Activated naive CD8-positive, alpha-beta T cell treated with anti-CD3 and anti-CD28 coated beads for 36 hours (primary cell): ENCODE measurements around the gene EIF5A. TPM values are rescaled to one million over a fixed set of nuclear protein-coding genes. Genes with fewer than 3 reads are reported as not detected.

Experiments
- DNase-seq: peaks from one replicate; pipeline ENCODE4 v3.0.0; 2021
- H3K27ac Mint-ChIP-seq: one replicate; pipeline ENCODE4 v1.8.0; 2022; ENCODE audit warnings: mild to moderate bottlenecking, moderate library complexity, mixed read lengths
- H3K27me3 Mint-ChIP-seq: one replicate; pipeline ENCODE4 v1.8.0; 2022; ENCODE audit warnings: mild to moderate bottlenecking, mixed read lengths
- H3K36me3 Mint-ChIP-seq: one replicate; pipeline ENCODE4 v1.8.0; 2021; ENCODE audit warnings: mild to moderate bottlenecking, mixed read lengths
- H3K4me1 Mint-ChIP-seq: one replicate; pipeline ENCODE4 v1.8.0; 2021; ENCODE audit warnings: mixed read lengths
- H3K4me3 Mint-ChIP-seq: one replicate; pipeline ENCODE4 v1.8.0; 2022; ENCODE audit warnings: mild to moderate bottlenecking, moderate library complexity, mixed read lengths
- H3K9me3 Mint-ChIP-seq: one replicate; pipeline ENCODE4 v1.8.0; 2022; ENCODE audit warnings: mixed read lengths
- total RNA-seq, 2 experiments: library from RNA; stranded (reverse); gene quantifications; one replicate each; pipeline ENCODE4 v1.2.3, GENCODE V29; 2021

EIF5A gene
- total RNA-seq, 2 experiments from 2014 or later: 1,429 to 1,492 TPM

- Mint-ChIP-seq H3K36me3 (peaks cover 25% of the 10 kb centered on the region), H3K4me1 (peaks cover 23% of the 10 kb centered on the region), H3K27ac (peak overlapping the region; percentile 42)
Observed at GRCh38 chr17:7346761-7347614, 39.6 kb downstream of the EIF5A start.

GRCh38 chr17:7347630-7348477, 40.4 kb downstream of the EIF5A start:
- H3K4me3 Mint-ChIP-seq: no peak overlapping the region
- H3K36me3 Mint-ChIP-seq: peaks cover 27% of the 10 kb centered on the region
- H3K27me3 Mint-ChIP-seq: no peaks in the 10 kb centered on the region
- H3K9me3 Mint-ChIP-seq: no peaks in the 10 kb centered on the region
- no peak for DNase-seq
- H3K4me1 Mint-ChIP-seq: peaks cover 30% of the 10 kb centered on the region
- H3K27ac Mint-ChIP-seq: peak overlapping the region; percentile 66

More at GRCh38 chr17:7346761-7347614, 39.6 kb downstream of the EIF5A start:
- no peak for DNase-seq
- Mint-ChIP-seq H3K4me3 (no peak overlapping the region), H3K9me3 (no peaks in the 10 kb centered on the region), H3K27me3 (no peaks in the 10 kb centered on the region)

GRCh38 chr17:7348478-7349242, 41.2 kb downstream of the EIF5A start:
- Mint-ChIP-seq H3K27me3 (no peaks in the 10 kb centered on the region), H3K27ac (peak overlapping the region; percentile 66), H3K4me3 (no peak overlapping the region), H3K4me1 (peaks cover 31% of the 10 kb centered on the region), H3K36me3 (peaks cover 26% of the 10 kb centered on the region), H3K9me3 (no peaks in the 10 kb centered on the region)
- no peak for DNase-seq

- Mint-ChIP-seq H3K36me3 (peaks cover 28% of the 10 kb centered on the region), H3K4me1 (peaks cover 45% of the 10 kb centered on the region), H3K4me3 (peak within 1 kb of the TSS; percentile 86), H3K9me3 (no peaks in the 10 kb centered on the region), H3K27ac (peak within 1 kb of the TSS; percentile 80), H3K27me3 (no peaks in the 10 kb centered on the region)
- peak; percentile 85 for DNase-seq
Observed at GRCh38 chr17:7351665-7352502, 44.5 kb downstream of the EIF5A start, which contains the start of gene KCTD11. Gene KCTD11 (plus strand): TSS chr17:7352162.

- Mint-ChIP-seq H3K9me3 (no peaks in the 10 kb centered on the region), H3K4me3 (peak overlapping the region; percentile 86), H3K27me3 (no peaks in the 10 kb centered on the region), H3K27ac (peak overlapping the region; percentile 47), H3K4me1 (peaks cover 45% of the 10 kb centered on the region), H3K36me3 (peaks cover 28% of the 10 kb centered on the region)
- DNase-seq: no peak
Observed at GRCh38 chr17:7352503-7352889, 45.1 kb downstream of the EIF5A start.

- Mint-ChIP-seq H3K36me3 (peaks cover 28% of the 10 kb centered on the region), H3K27me3 (no peaks in the 10 kb centered on the region), H3K9me3 (no peaks in the 10 kb centered on the region), H3K4me1 (peaks cover 45% of the 10 kb centered on the region), H3K27ac (peak overlapping the region; percentile 47), H3K4me3 (peak overlapping the region; percentile 86)
- DNase-seq: no peak
Observed at GRCh38 chr17:7352910-7353635, 45.6 kb downstream of the EIF5A start.

GRCh38 chr17:7354262-7354843, 46.9 kb downstream of the EIF5A start:
- Mint-ChIP-seq H3K9me3 (no peaks in the 10 kb centered on the region), H3K36me3 (peaks cover 22% of the 10 kb centered on the region), H3K27me3 (no peaks in the 10 kb centered on the region), H3K4me1 (peaks cover 42% of the 10 kb centered on the region), H3K27ac (peak overlapping the region; percentile 57), H3K4me3 (peak overlapping the region; percentile 11)
- peak; percentile 46 for DNase-seq

- Mint-ChIP-seq H3K4me3 (peak within 1 kb of the TSS; percentile 11), H3K4me1 (peaks cover 36% of the 10 kb centered on the region), H3K27me3 (no peaks in the 10 kb centered on the region), H3K9me3 (no peaks in the 10 kb centered on the region), H3K36me3 (peaks cover 17% of the 10 kb centered on the region), H3K27ac (peak within 1 kb of the TSS; percentile 57)
- DNase-seq: no peak
Observed at GRCh38 chr17:7355053-7355452, 47.6 kb downstream of the EIF5A start, which contains the start of gene TMEM95. Gene TMEM95 (plus strand): TSS chr17:7355156. CDS start chr17:7355205, 49 bp downstream.

- no peaks in the 10 kb centered on the region for H3K27me3 Mint-ChIP-seq
- DNase-seq: no peak
- peaks cover 13% of the 10 kb centered on the region for H3K36me3 Mint-ChIP-seq
- H3K4me3 Mint-ChIP-seq: no peak overlapping the region
- H3K4me1 Mint-ChIP-seq: peaks cover 33% of the 10 kb centered on the region
- no peak overlapping the region for H3K27ac Mint-ChIP-seq
- H3K9me3 Mint-ChIP-seq: no peaks in the 10 kb centered on the region
Observed at GRCh38 chr17:7355573-7355972, 48.1 kb downstream of the EIF5A start.

GRCh38 chr17:7356072-7356549, 48.7 kb downstream of the EIF5A start:
- Mint-ChIP-seq H3K27ac (no peak overlapping the region), H3K4me3 (no peak overlapping the region), H3K36me3 (peaks cover 7% of the 10 kb centered on the region), H3K27me3 (no peaks in the 10 kb centered on the region), H3K4me1 (peaks cover 27% of the 10 kb centered on the region), H3K9me3 (no peaks in the 10 kb centered on the region)
- peak; percentile 87 for DNase-seq

- DNase-seq: no peak
- peaks cover 4% of the 10 kb centered on the region for H3K36me3 Mint-ChIP-seq
- no peak overlapping the region for H3K27ac Mint-ChIP-seq
- no peaks in the 10 kb centered on the region for H3K9me3 Mint-ChIP-seq
- peaks cover 24% of the 10 kb centered on the region for H3K4me1 Mint-ChIP-seq
- no peak overlapping the region for H3K4me3 Mint-ChIP-seq
- H3K27me3 Mint-ChIP-seq: no peaks in the 10 kb centered on the region
Observed at GRCh38 chr17:7356756-7357155, 49.3 kb downstream of the EIF5A start.

- Mint-ChIP-seq H3K36me3 (peaks cover 3% of the 10 kb centered on the region), H3K27me3 (no peaks in the 10 kb centered on the region), H3K4me1 (peaks cover 22% of the 10 kb centered on the region), H3K27ac (no peak overlapping the region), H3K4me3 (no peak overlapping the region), H3K9me3 (no peaks in the 10 kb centered on the region)
- DNase-seq: no peak
Observed at GRCh38 chr17:7357381-7357780, 50.0 kb downstream of the EIF5A start.

GRCh38 chr17:7361906-7362305, 54.5 kb downstream of the EIF5A start:
- Mint-ChIP-seq H3K27me3 (no peaks in the 10 kb centered on the region), H3K9me3 (no peaks in the 10 kb centered on the region), H3K4me3 (no peak overlapping the region), H3K4me1 (no peaks in the 10 kb centered on the region), H3K36me3 (no peaks in the 10 kb centered on the region), H3K27ac (no peak overlapping the region)
- DNase-seq: no peak
